SU-DHL-6 (cell line): ENCODE data around the gene TCEA3.

ENCODE experiments used
- H2AFZ ChIP-seq: fragments of 200-600 bp; sonication (generic); 2 replicates; pipeline ENCODE4 v1.6.1; 2014; ENCODE audit warnings: low read depth, mild to moderate bottlenecking, moderate library complexity, mixed read lengths, antibody characterized with exemption, low read length; ENCODE audit not compliant: severe bottlenecking
- H3F3A ChIP-seq: fragments of 200-600 bp; shearing (Covaris generic); 2 replicates; pipeline ENCODE4 v1.6.0; 2016; ENCODE audit warnings: antibody characterized with exemption, mild to moderate bottlenecking; ENCODE audit not compliant: insufficient read depth
- H3K27ac ChIP-seq: fragments of 200-600 bp; sonication (generic); 2 replicates; pipeline ENCODE4 v1.5.1; 2016; ENCODE audit warnings: low read depth, mild to moderate bottlenecking, low read length, moderate library complexity, mixed read lengths
- H3K27me3 ChIP-seq: fragments of 200-600 bp; sonication (generic), shearing (Covaris generic); 2 replicates; pipeline ENCODE4 v1.6.0; 2014; ENCODE audit warnings: mild to moderate bottlenecking, low read length
- H3K36me3 ChIP-seq: fragments of 200-600 bp; sonication (generic); 2 replicates; pipeline ENCODE4 v1.6.1; 2014; ENCODE audit warnings: mild to moderate bottlenecking, low read length, mixed read lengths
- H3K4me2 ChIP-seq: fragments of 300-600, 200-600 bp; shearing (Covaris generic), sonication (generic); 2 replicates; pipeline ENCODE4 v1.6.0; 2014; ENCODE audit warnings: low read length, low read depth, mild to moderate bottlenecking; ENCODE audit not compliant: poor library complexity, severe bottlenecking
- H3K4me3 ChIP-seq: fragments of 200-600 bp; sonication (generic); 2 replicates; pipeline ENCODE4 v1.5.1; 2014; ENCODE audit warnings: antibody characterized with exemption, low read length, mild to moderate bottlenecking, mixed read lengths; ENCODE audit not compliant: insufficient read depth, poor library complexity, severe bottlenecking
- H3K79me2 ChIP-seq: fragments of 200-600 bp; sonication (generic); 2 replicates; pipeline ENCODE4 v1.6.1; 2014; ENCODE audit warnings: mild to moderate bottlenecking, low read length, moderate library complexity; ENCODE audit not compliant: insufficient read depth
- H3K9ac ChIP-seq: fragments of 200-600 bp; sonication (generic); 2 replicates; pipeline ENCODE4 v1.7.0; 2014; ENCODE audit warnings: mild to moderate bottlenecking, low read length
- H3K9me2 ChIP-seq: fragments of 200-600 bp; sonication (generic); replicated peaks from 2 replicates; pipeline ENCODE4 v1.6.1; 2014; ENCODE audit warnings: low read length; ENCODE audit not compliant: insufficient read depth
- H3K9me3 ChIP-seq: fragments of 200-600 bp; sonication (generic); 2 replicates; pipeline ENCODE4 v1.6.1; 2014; ENCODE audit warnings: low read length, mixed read lengths; ENCODE audit not compliant: insufficient read depth
- H4K20me1 ChIP-seq: fragments of 200-600 bp; sonication (generic); 2 replicates; pipeline ENCODE4 v1.6.1; 2014; ENCODE audit warnings: low read depth, mild to moderate bottlenecking, antibody characterized with exemption, low read length, moderate library complexity, mixed read lengths
- EZH2phosphoT487 ChIP-seq: fragments of 200-600 bp; sonication (generic), shearing (Covaris generic); conservative IDR thresholded peaks from 2 replicates; pipeline ENCODE4 v1.6.1; 2018; ENCODE audit warnings: mild to moderate bottlenecking, antibody characterized with exemption, low read length, moderate library complexity, mixed read lengths
- TF ChIP-seq, protein P1 (sequence below): fragments of 200-600 bp; sonication (generic); IDR thresholded peaks from one replicate; pipeline ENCODE4 v1.5.1; 2017; ENCODE audit warnings: antibody characterized with exemption, mild to moderate bottlenecking, low read length, moderate library complexity; ENCODE audit not compliant: insufficient read depth, poor library complexity, severe bottlenecking

The TCEA3 gene

DNA sequence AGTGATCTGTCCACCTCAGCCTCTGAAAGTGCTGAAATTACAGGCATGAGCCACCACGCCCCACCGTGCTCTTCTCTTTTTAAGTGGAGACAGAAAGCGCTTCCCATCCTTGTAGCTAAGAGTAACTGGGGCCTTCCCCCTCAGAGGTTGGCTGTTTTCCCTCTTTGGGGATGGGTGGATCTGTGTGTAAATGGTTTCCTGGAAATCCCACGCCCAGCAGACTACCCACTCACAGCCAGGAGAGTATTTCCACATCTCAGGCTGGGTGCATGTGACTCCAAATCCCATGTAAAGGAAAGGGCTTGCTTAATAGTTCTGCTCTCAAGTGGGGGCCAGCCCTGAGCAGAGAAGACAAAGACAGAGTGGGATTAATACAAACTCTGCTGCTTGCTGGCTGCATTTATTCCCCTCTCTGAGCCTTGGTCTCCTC is 19.6 kb upstream of the TCEA3 start:
- TF ChIP-seq, protein P1, sequence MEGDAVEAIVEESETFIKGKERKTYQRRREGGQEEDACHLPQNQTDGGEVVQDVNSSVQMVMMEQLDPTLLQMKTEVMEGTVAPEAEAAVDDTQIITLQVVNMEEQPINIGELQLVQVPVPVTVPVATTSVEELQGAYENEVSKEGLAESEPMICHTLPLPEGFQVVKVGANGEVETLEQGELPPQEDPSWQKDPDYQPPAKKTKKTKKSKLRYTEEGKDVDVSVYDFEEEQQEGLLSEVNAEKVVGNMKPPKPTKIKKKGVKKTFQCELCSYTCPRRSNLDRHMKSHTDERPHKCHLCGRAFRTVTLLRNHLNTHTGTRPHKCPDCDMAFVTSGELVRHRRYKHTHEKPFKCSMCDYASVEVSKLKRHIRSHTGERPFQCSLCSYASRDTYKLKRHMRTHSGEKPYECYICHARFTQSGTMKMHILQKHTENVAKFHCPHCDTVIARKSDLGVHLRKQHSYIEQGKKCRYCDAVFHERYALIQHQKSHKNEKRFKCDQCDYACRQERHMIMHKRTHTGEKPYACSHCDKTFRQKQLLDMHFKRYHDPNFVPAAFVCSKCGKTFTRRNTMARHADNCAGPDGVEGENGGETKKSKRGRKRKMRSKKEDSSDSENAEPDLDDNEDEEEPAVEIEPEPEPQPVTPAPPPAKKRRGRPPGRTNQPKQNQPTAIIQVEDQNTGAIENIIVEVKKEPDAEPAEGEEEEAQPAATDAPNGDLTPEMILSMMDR: no peak
- TF ChIP-seq EZH2phosphoT487: no peak
- no peaks in the 10 kb centered on the region for H3K79me2 ChIP-seq
- no peak overlapping the region for H2AFZ ChIP-seq
- H3K9ac ChIP-seq: no peak overlapping the region
- H3F3A ChIP-seq: no peaks in the 10 kb centered on the region
- no peaks in the 10 kb centered on the region for H3K27me3 ChIP-seq
- H3K4me2 ChIP-seq: no peak overlapping the region
- H3K4me3 ChIP-seq: no peak overlapping the region
- H3K27ac ChIP-seq: no peak overlapping the region
- H4K20me1 ChIP-seq: no peaks in the 10 kb centered on the region
- H3K9me3 ChIP-seq: no peaks in the 10 kb centered on the region
- H3K36me3 ChIP-seq: no peaks in the 10 kb centered on the region
- H3K9me2 ChIP-seq: no peaks in the 10 kb centered on the region

DNA sequence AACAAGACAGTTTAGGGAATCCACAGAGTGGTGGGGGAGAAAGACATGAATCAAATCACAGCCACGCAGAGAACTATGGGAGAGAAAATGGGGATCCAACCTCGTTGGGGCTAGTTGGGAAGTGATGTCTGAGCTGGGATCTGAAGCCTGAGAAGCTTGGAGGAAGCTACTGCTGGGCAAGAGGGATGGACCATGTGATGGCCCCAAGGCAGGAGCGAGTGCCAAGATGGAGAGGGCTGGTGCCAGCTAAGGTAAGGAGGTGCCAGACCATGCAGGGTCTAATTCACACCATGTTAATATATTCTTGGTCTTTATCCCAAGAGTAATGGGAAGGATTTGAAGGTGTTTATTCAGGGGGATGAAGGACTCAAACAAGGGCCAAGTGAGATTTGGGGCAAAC is 18.2 kb upstream of the TCEA3 start:
- H3K27ac ChIP-seq: no peak overlapping the region
- H3K4me3 ChIP-seq: no peak overlapping the region
- no peaks in the 10 kb centered on the region for H4K20me1 ChIP-seq
- H3K36me3 ChIP-seq: no peaks in the 10 kb centered on the region
- no peaks in the 10 kb centered on the region for H3K27me3 ChIP-seq
- H3K79me2 ChIP-seq: no peaks in the 10 kb centered on the region
- no peak overlapping the region for H3K9ac ChIP-seq
- H3F3A ChIP-seq: no peaks in the 10 kb centered on the region
- no peak overlapping the region for H3K4me2 ChIP-seq
- H3K9me2 ChIP-seq: no peaks in the 10 kb centered on the region
- H2AFZ ChIP-seq: no peak overlapping the region
- no peaks in the 10 kb centered on the region for H3K9me3 ChIP-seq
- TF ChIP-seq EZH2phosphoT487: no peak

DNA sequence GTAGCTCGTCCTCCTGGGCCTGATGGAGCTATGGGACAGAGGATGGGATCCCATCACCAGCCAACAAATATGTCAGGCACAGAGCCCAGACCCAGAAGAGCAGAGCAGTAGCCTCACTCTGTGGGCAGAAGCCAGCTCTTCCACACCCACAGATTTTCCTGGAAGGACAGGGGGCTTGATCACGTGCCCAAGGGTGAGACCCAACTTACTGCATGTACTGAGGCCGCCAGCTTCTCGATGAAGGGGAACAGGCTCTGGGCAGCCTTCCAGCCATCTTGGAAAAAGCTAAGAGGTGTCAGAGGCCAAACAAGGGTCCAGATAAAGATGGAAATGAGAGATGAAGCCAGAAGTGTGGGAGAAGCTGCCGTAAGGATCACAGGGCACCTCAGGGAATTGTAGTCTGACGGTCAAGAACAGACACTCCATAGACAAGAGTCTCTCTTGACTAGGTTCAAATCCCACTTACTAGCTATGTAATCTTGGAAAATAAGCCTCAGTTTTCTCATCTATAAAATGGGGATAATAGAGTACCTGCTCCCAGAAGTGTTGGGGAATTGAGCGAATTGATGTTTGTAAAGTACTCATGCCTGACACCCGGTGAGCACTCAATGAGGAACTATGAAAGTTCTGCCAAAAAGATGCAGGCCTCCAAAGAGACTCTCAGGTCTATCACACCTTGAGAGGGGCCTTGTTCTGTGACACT is 17.0 kb upstream of the TCEA3 start:
- no peaks in the 10 kb centered on the region for H3K9me3 ChIP-seq
- H2AFZ ChIP-seq: no peak overlapping the region
- H4K20me1 ChIP-seq: no peaks in the 10 kb centered on the region
- H3K36me3 ChIP-seq: no peaks in the 10 kb centered on the region
- H3K27ac ChIP-seq: no peak overlapping the region
- no peak for TF ChIP-seq EZH2phosphoT487
- TF ChIP-seq, protein P1: no peak
- no peaks in the 10 kb centered on the region for H3K79me2 ChIP-seq
- H3K9ac ChIP-seq: no peak overlapping the region
- no peaks in the 10 kb centered on the region for H3F3A ChIP-seq
- H3K27me3 ChIP-seq: no peaks in the 10 kb centered on the region
- no peak overlapping the region for H3K4me2 ChIP-seq
- no peaks in the 10 kb centered on the region for H3K9me2 ChIP-seq
- no peak overlapping the region for H3K4me3 ChIP-seq

DNA sequence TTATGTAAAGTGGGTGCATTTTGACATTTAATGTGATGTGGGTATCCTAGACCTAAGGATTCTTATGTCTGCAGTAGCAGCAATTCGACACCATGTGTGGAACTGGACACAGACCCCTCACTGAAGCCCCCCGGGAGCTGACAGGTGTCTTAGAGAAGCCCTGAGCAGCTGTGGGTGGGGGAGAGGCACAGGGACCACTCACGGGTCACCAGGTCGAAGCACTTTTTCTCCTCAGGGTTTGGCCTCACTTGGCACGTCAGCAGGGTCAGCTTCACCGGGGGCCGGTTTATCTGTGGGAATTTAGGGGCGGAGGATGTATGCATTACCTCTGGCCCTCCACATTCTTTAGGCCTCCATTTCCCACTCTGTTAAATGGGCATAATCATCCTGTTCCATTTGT is 14.0 kb upstream of the TCEA3 start:
- Histone ChIP-seq H3K4me3 (no peak overlapping the region), H3K9ac (no peak overlapping the region), H3K4me2 (no peak overlapping the region), H2AFZ (no peak overlapping the region), H3K9me3 (no peaks in the 10 kb centered on the region), H3K27ac (no peak overlapping the region), H3K27me3 (no peaks in the 10 kb centered on the region), H4K20me1 (no peaks in the 10 kb centered on the region), H3K36me3 (no peaks in the 10 kb centered on the region), H3F3A (no peaks in the 10 kb centered on the region), H3K9me2 (no peaks in the 10 kb centered on the region), H3K79me2 (no peaks in the 10 kb centered on the region)
- no peak for TF ChIP-seq EZH2phosphoT487
- TF ChIP-seq, protein P1: no peak
